ENCODE data around the gene SDF2.

DNA sequence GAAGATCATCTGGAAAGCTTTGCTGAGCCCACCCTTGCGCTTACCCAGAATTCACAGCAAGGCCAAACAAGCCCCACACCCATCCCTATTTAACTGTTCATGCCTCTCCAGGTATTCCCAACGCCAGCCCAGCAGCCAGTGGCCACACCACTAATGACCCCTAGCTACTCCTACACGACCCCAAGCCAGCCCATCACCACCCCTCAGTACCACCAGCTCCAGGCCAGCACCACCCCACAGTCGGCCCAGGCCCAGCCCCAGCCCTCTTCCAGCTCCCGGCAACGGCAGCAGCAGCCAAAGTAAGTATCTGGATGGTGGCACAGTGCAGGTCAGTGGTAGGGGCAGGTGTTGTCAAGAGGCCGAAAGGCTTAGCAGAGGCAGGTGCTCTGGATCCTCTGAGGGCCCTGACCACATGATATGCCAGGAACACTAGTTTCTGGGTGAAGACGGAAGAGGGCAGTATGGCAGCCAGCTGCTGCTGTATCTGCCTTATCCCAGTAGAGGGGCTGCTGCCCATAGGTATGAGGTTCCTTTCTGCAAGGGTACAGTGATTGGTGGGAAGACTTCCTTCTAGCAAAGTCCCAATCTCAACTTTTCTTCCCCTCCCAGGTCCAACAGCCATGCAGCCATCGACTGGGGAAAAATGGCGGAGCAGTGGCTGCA, 39.3 kb upstream of the SDF2 start:
- TF ChIP-seq CEBPB (IDR thresholded peaks at IDR 0.05; ENCODE audit: low read depth, low read length): no peak
- TF ChIP-seq RAD21 (IDR thresholded peaks at IDR 0.05; ENCODE audit: low read length): no peak
- TF ChIP-seq, protein P1, sequence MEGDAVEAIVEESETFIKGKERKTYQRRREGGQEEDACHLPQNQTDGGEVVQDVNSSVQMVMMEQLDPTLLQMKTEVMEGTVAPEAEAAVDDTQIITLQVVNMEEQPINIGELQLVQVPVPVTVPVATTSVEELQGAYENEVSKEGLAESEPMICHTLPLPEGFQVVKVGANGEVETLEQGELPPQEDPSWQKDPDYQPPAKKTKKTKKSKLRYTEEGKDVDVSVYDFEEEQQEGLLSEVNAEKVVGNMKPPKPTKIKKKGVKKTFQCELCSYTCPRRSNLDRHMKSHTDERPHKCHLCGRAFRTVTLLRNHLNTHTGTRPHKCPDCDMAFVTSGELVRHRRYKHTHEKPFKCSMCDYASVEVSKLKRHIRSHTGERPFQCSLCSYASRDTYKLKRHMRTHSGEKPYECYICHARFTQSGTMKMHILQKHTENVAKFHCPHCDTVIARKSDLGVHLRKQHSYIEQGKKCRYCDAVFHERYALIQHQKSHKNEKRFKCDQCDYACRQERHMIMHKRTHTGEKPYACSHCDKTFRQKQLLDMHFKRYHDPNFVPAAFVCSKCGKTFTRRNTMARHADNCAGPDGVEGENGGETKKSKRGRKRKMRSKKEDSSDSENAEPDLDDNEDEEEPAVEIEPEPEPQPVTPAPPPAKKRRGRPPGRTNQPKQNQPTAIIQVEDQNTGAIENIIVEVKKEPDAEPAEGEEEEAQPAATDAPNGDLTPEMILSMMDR (conservative IDR thresholded peaks at IDR 0.05; ENCODE audit: low read depth, low read length): no peak
- no peak for TF ChIP-seq POLR2A (IDR thresholded peaks at IDR 0.05; ENCODE audit: low read depth, low read length)
- no peak for TF ChIP-seq MAFK (IDR thresholded peaks at IDR 0.05; ENCODE audit: low read depth, low read length)
- no peak for TF ChIP-seq RFX5 (IDR thresholded peaks at IDR 0.05; ENCODE audit: low read depth, low read length)
- TF ChIP-seq FOS (IDR thresholded peaks at IDR 0.05; ENCODE audit: low read depth, low read length): no peak
- TF ChIP-seq MXI1 (IDR thresholded peaks at IDR 0.05; ENCODE audit: borderline replicate concordance, low read depth, low read length): no peak
- no peak for TF ChIP-seq RCOR1 (IDR thresholded peaks at IDR 0.05; ENCODE audit: insufficient replicate concordance, low read length)
- TF ChIP-seq MAZ (IDR thresholded peaks at IDR 0.05; ENCODE audit: borderline replicate concordance, low read depth, low read length): no peak
- TF ChIP-seq SMC3 (IDR thresholded peaks at IDR 0.05; ENCODE audit: low read depth, low read length): no peak
- TF ChIP-seq CHD1 (IDR thresholded peaks at IDR 0.05; ENCODE audit: low read depth, low read length): no peak
- no peak for TF ChIP-seq BHLHE40 (IDR thresholded peaks at IDR 0.05; ENCODE audit: low read depth, low read length)
- TF ChIP-seq, protein P2, sequence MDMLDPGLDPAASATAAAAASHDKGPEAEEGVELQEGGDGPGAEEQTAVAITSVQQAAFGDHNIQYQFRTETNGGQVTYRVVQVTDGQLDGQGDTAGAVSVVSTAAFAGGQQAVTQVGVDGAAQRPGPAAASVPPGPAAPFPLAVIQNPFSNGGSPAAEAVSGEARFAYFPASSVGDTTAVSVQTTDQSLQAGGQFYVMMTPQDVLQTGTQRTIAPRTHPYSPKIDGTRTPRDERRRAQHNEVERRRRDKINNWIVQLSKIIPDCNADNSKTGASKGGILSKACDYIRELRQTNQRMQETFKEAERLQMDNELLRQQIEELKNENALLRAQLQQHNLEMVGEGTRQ (IDR thresholded peaks at IDR 0.05; ENCODE audit: low read depth, low read length): no peak
